HG03571 (cell line): ENCODE results near the gene ADIPOQ.
"Not testable (repeated sequence)": the region's sequence is repeated elsewhere in the genome, so short reads cannot be mapped to it uniquely, and the experiment has no call there.

Experiments
- ATAC-seq: cut with Tn5 transposase; IDR thresholded peaks from one replicate; pipeline ENCODE4 v1.9.1; 2021; ENCODE audit not compliant: unreplicated experiment

ADIPOQ gene

GRCh38 chr3:186901135-186901734, 58.7 kb downstream of the ADIPOQ start:
- no peak for ATAC-seq

DNA sequence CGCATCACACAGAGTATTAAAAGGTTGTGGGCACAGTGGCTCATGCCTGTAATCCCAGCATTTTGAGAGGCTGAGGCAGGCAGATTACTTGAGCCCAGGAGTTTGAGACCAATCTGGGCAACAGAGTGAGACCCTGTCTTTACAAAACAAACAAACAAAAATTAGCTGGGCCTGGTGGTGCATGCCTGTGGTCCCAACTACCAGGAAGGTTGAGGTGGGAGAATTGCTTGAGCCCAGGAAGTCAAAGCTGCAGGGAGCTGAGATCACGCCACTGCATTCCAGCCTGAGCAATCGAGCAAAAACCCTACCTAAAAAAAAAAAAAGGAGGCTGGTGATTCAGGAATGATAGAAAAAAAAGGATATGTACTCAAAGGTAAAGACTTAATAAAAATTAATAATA, 59.6 kb downstream of the ADIPOQ start:
- ATAC-seq: no peak

DNA sequence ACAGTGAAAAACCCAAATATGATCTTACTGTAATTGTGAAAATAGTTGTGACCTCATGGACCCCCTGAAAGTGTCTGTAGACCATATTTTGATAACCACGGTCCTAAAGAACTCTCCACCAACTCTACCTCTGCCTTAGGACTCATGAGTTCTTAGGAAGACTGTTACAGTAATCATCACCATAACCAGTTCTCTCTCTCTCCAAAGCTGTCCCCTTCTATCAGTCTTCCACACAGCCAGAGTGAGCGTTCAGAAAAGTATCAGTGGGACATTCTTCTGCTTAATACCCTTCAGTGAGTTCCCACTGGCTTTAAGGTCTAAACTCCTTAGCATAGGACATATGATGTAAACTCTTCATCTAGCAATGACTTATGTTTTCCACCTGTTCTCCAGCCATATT, 60.2 kb downstream of the ADIPOQ start:
- ATAC-seq: no peak

DNA sequence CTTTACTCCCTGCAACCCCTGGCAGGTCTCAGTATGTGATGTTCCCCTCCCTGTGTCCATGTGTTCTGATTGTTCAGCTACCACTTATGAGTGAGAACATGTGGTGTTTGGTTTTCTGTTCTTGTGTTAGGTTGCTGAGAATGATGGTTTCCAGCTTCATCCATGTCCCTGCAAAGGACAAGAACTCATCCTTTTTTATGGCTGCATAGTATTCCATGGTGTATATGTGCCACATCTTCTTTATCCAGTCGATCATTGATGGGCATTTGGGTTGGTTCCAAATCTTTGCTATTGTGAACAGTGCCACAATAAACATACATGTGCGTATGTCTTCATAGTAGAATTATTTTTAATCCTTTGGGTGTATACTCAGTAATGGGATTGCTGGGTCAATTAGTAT, 61.2 kb downstream of the ADIPOQ start:
- not testable (repeated sequence) for ATAC-seq

GRCh38 chr3:186907075-186907474, 64.6 kb downstream of the ADIPOQ start:
- ATAC-seq: not testable (repeated sequence)
